Epithelial cell of prostate (primary cell): Measurements from ENCODE around the gene FRYL.

Source experiments
- DNase-seq: peaks from one replicate; pipeline ENCODE4 v3.0.0-alpha.2; 2011; ENCODE audit warnings: low read depth, low spot score
- H3K27ac ChIP-seq: fragments of 450-650 bp; 2 replicates; pipeline ENCODE4 v1.5.1; 2017; ENCODE audit warnings: mild to moderate bottlenecking

FRYL gene

DNA sequence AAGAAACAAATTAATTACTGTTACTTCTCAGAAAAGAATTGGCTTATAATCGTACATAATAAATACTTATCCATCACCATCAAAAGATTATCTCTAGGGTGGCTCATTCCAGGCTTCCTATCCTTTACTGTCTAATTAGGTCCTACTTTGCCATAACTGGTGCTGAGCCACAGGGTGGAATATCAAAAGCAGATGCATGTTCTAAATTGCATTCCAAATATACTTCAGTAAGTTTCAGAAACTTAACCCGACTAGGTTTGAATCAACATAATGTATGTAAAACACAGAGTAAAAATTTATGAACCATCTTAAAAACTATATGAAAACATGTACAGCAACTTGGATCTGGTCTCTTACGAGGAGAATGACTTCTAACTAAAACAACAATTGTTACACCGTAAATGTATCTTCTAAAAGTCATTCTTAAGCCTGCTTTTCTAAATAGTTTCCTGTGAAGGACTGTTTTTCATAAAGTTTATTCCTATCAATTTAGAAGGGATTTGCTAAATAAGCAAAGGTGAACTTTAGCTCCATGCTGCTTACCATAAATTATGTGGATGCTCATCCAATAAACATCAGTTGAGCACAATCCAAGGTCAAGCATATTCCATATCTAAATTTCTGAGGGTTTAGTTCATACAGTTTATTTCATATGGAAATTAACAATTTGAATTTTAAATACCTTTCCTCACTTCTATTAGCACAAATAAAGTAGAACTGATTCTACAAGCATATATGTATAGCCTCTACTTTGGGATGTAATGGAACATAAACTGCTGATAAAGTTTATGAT, 276.6 kb downstream of the FRYL start:
- no peak overlapping the region for H3K27ac ChIP-seq
- no peak for DNase-seq

DNA sequence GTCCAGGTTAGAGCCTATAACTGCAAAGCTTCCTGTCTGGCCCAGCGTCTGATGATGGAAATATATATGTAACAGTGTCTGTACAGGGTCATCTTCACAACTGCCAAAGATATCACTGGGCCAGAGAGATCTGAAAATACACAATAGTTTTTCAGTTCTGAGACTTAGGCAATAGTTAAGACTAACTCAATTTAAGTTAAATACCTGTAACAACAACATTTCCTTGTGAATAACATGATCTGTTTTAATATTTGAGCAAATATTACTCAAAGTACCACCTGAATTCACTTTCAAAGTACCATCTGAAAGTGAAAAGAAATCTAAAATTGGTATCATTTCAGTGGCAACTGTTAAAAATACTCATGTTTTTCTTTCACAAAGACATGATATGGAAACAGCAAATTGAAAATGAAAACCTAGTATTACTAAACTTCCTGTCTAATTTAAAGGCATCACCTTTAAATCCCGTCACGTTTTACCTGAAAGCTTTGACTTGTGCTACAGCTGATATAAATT, 280.5 kb downstream of the FRYL start:
- DNase-seq = no peak
- no peak overlapping the region for H3K27ac ChIP-seq

DNA sequence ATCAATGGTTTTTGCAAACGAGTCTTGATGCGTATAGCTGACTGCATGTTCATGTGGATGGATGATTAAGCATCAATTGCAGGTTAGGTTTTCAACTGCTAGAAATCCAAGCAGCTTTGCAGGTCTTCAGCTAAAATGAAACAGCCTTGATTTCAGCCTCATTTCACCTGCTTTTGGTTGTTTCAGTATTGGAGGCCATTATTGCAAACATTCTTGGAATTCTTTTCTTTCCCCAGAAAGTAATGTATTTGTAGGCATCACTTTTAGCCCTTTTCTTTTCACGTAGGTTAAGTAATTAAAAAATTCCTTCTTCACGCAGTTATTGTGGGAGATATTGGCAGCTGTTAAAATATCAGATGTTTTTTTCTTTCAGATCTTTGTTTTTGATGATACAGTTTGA, 281.2 kb downstream of the FRYL start:
- no peak overlapping the region for H3K27ac ChIP-seq
- DNase-seq = no peak

DNA sequence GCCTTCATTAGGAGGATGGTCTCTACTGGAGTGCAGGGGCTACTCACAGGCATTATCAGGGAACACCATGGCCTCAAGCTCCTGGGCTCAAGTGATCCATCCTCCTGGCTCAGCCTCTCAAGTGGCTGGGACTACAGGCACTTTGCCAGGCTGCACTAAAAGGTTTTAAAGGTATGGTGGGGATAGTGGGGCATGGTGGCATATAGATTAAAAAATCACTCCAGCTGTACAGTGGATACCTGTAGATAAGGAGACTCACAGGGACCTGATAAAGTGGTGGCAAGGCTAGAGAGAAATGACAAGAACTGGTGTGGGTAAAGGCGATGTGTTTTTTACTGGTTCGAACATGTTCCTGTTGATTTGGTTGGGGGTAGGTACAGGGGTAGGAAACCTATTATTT, 284.1 kb downstream of the FRYL start:
- no peak for DNase-seq
- no peak overlapping the region for H3K27ac ChIP-seq

DNA sequence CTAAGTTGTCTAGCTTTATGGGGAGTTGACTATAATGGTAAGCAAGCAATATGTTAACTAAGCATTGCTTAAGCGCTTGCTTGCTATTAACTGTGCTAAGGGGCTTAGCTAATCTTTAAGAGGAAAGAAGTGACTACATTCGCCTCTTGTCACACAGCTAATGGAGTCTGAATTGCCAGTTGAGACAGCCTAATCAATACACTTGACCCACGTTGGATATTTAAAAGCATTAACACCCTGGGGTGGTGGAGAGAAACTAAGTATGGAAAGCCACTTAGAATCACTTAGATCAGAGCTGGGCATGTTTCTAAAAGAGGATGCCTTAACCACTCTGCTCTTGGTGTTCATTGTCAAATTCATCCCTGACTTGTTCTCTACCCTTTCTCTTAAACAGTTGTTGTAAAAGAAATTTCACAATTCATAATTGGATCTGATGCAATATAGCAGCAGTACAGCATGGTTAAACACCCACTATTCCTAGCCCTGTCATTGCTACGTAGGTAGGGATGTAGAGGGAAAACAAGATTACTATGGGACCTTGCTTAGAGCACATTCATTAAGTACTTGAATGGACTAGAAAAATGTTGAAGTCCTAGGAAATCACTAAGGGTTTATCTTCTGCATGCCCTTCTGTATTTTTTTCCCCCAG, 286.5 kb downstream of the FRYL start:
- no peak for DNase-seq
- no peak overlapping the region for H3K27ac ChIP-seq

DNA sequence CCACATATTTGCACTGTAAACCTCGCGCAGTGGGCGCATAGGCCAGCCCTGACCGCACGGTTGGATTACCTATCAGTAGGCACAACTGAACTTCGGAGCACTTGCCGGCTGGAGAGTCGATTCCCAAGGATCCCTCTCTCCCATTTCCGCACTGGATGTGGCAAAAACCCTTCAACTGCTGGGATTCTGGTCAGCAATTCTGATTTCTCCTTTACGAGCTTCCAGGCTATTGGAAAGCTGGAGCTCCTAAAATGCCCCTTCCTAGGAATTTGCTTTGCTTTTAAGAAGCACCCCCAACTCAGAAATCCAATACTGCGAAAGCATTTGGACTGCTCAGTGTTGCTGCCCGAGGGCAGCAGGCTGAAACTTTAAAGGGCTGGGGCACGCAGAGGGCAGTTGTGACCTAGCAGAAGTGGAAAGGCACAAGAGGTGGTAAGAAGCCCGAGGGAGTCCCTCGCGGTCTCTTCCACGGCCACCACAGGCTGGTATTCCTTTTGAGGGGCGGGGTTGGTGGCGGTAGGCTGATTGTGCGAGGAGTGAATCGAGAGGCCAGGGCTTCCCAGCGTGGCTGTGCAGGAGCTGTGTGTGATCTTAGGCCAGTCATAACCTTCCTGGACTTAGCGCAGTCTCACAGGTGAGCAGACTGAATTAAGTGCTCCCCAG, 288.4 kb downstream of the FRYL start:
- no peak for DNase-seq
- H3K27ac ChIP-seq = no peak overlapping the region

DNA sequence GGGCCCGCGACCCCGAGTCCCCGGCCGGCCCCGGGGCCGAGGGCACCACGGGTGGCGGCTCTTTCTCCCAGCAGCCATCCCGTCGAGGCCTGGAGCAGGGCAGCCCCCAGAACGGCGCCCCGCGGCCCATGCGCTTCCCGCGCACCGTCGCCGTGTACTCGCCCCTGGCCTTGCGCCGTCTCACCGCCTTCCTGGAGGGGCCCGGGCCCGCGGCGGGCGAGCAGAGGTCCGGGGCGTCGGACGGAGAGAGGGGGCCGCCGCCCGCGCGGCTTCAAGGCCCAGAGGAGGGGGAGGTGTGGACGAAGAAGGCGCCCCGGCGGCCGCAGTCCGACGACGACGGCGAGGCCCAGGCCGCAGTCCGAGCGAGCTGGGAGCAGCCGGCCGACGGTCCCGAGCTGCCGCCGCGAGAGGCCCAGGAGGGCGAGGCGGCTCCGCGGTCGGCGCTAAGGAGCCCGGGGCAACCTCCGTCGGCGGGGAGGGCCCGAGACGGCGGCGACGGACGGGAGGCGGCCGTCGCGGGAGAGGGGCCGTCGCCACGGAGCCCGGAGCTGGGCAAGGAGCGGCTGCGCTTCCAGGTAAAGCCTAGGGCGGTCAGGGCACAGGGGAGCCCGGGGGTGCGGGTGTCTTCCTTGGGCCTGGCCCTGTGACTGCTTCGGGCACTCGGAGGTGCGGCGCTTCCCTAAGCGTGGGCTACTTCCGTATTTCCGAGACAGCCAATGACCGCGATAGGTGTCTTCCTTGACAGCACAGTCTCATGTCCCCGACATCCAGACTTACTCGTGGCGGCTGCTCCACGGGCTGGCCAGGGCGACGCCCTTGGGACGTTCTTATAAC, 289.2 kb downstream of the FRYL start:
- H3K27ac ChIP-seq = no peak overlapping the region
- DNase-seq = no peak

DNA sequence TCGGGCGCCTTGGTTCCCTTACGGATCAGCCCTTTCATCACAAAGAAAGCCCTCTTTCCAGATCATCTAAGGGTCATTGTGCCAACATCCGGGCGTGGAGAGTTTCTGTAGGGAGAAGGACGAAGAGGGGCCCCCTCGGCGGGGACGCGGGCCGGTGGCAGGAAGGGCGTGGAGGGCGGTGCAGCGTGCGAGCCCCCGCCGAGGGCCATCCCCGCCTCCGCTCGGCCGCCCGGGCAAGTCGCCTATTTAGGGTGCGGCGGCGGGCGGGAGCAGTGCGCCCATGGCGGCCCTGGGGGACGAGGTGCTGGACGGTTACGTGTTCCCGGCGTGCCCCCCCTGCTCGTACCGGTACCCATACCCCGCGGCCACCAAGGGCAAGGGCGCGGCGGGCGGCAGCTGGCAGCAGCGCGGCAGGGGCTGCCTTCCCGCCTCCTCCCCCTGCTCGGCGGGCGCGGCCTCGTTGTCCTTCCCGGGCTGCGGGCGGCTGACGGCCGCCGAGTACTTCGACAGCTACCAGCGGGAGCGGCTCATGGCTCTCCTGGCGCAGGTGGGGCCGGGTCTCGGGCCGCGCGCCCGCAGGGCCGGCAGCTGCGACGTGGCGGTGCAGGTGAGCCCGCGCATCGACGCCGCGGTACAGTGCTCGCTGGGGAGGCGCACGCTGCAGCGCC, 289.9 kb downstream of the FRYL start, which contains the start of gene ZAR1:
TSS of gene ZAR1 (plus strand) at position 241 of the 668 bp plus-strand sequence. CDS start at position 281, 40 bp downstream.
- DNase-seq = no peak
- no peak within 1 kb of the TSS for H3K27ac ChIP-seq

DNA sequence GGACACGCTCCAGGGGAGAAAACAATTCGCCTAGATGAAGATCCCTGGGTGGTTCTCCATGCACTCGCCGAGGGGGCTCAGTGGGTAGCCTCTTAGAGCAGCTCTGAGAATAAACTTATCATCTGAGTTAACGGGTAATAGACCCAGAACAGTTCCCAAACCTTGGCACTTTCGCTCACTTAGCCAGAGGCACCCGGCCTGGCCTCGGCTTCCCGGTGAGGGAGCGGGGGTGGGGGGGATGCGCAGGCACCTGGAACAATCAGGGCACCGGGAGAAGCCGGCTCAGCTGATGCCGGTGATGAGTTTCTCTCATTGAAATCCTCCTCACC, 290.4 kb downstream of the FRYL start:
- no peak for DNase-seq

DNA sequence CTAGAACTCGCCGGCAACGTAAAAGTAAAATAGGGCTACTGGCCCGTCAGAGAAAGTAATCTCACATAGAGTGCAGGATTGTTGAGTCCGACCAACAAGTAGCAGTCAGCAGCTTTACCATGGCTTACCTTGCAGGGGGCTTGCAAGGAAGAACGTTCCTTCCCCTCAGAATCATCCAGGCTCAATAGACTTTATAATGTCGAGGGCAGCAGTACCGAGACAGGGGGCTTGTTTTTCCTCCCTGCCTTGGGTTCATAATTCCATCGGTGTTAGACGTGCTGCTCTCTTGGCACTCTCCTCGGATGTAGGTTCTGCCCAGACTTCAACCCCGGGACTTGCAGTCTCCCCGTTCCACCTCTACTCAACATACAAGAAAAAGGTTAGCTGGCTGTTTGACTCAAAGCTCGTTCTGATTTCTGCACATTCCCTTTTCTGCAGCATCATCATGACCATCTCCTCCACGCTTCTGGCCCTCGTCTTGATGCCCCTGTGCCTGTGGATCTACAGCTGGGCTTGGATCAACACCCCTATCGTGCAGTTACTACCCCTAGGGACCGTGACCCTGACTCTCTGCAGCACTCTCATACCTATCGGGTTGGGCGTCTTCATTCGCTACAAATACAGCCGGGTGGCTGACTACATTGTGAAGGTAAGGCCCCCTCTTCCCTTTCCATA, 295.4 kb downstream of the FRYL start:
- no peak overlapping the region for H3K27ac ChIP-seq

More for the DNA sequence above, 290.4 kb downstream of the FRYL start:
- H3K27ac ChIP-seq = no peak overlapping the region

DNA sequence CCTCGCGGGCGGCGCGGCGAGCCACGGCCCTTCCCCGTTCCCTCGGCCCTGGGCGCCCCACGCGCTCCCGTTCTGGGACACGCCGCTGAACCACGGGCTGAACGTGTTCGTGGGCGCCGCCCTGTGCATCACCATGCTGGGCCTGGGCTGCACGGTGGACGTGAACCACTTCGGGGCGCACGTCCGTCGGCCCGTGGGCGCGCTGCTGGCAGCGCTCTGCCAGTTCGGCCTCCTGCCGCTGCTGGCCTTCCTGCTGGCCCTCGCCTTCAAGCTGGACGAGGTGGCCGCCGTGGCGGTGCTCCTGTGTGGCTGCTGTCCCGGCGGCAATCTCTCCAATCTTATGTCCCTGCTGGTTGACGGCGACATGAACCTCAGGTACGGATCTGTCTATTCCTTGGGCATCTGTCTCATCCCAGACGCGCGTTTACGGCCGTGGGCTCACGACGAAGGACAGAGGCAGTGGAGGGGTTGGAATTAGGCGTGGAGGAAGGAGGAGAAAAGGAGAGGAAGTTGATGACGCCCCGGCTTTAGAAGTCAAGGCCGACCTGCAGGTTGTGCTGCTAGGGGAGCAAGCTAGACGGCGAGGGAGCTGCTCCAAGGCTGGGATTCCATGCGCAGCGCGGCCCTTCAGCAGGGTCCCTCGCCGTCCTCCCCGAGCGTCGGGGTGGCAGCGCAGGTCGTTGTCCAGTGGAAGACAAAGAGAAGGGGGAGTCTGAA, 296.1 kb downstream of the FRYL start:
- DNase-seq = no peak

More for the DNA sequence above, 295.4 kb downstream of the FRYL start:
- DNase-seq = no peak

DNA sequence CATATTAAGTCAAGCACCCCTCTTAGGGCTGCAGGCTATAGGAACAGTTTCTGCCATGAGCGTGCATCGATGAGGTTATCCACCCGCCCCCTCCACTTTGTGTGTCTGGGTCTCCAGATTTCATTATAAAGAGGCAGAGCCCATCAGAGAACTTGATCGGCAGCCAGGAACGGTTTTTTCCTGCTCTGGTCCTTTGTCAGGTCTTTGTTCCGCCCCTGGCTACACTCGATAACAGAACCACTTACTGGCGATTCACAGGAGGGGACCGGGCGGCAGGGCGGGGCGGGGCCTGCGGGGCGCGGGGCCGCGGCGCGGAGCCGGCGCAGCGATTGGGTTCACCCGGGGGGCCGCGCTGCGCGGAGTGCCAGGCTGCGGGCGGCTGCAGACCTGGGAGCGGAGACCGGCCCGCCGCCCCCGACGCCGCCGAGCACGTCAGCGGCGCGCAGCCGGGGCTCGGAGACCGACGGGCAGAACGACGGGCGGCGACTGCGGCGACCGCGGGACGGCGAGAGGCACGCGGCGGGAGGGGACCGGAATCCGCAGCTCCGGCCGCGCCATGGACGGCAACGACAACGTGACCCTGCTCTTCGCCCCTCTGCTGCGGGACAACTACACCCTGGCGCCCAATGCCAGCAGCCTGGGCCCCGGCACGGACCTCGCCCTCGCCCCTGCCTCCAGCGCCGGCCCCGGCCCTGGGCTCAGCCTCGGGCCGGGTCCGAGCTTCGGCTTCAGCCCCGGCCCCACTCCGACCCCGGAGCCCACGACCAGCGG, 296.9 kb downstream of the FRYL start, which contains the start of gene SLC10A4:
TSS of gene SLC10A4 (plus strand) at position 338 of the 771 bp plus-strand sequence. CDS start at position 557, 219 bp downstream.
- DNase-seq = no peak

More for the DNA sequence above, 296.1 kb downstream of the FRYL start:
- no peak overlapping the region for H3K27ac ChIP-seq

DNA sequence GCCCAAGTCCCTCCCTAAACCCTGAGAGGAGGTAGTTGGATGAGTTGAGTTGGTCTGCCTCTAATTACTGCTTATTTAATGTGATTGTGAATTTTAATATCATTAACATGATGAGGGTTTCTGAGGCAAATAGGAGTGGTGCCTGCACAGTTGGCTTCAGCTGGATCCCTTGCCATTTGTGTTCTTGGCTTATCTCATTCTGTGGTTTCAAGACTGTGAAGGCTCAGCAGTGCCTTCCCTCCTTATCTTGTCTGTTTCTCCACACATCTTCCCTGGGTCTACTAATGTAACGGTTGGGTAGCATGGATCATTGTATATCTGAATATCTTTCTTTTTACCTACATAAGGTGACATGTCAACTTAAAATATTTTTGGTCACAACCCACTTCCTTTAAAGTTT, 298.5 kb downstream of the FRYL start:
- H3K27ac ChIP-seq = no peak overlapping the region
- DNase-seq = no peak

More for the DNA sequence above, 296.9 kb downstream of the FRYL start, which contains the start of gene SLC10A4:
- H3K27ac ChIP-seq = no peak within 1 kb of the TSS

DNA sequence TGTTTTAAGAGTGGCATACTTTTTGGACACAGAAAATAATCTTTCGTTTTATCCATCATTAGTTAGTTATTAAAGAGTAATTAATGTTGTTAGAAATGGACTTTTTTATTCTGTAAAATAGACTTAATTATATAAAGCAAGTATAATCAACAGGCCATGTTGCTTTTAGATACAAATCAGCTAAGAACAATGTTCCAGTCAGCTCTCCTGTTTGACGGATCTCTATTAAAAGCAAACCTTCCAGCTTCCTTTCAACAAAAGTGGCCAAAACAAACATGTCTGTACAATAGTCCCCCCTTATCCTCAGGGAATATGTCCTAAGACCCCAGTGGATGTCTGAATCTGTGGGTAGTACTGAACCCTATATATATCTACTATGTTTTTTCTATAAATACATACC, 301.8 kb downstream of the FRYL start:
- DNase-seq = no peak
- H3K27ac ChIP-seq = no peak overlapping the region

DNA sequence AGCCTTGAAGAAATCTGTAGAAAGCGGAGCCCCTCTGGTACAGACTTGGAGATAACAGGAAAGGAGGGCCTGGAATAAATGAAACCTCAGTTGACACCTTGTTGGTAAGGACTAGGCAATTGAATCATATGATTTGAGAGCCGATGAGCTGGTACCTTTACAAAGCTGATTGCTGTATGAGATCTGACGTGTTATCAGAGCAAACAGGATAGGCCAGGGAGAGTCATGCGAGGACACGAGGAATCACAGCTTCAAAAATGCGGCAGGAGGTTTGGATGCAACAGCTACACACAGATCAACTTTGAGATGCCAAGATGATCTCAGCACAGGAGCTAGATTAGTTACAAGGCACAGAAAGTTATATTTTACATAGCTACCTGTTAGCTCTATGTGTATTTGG, 304.3 kb downstream of the FRYL start:
- no peak for DNase-seq
- no peak overlapping the region for H3K27ac ChIP-seq

DNA sequence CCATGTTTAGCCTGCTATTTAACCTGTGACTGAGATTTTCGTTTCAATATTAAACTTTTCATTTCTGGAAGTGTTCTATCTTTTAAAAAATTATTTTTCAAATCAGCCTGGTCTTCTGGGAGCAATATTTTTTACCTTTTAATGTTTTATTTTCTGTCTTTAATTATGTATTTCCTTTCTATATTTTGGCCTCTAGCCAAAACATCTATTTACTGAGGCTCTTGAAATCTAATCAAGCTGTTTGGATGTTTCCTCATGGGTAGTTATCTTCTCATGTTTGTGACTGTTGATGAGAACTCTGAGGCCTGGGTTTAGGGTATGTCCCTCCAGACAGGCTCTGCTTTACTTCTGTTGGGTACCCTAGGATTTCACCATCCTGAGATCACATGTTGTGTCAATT, 307.3 kb downstream of the FRYL start:
- no peak overlapping the region for H3K27ac ChIP-seq

DNA sequence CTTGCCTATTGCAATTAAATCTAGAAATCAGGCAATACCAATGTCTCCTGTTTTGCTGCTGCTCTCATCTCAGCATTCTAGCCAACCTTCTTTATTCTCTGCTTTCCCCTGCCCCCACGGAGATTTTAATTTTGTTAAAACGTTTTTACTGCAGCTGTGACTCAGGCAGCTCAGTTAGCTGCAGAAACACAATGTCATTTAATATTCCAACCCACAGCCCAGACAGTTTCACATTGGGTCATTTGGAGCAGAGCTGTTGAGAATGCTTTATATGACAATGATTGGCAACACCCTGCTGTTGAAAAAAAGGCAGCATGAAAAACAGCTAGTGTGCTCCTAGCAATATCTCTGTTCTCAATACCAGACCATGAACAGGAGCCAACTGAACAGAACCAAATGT, 309.5 kb downstream of the FRYL start:
- no peak overlapping the region for H3K27ac ChIP-seq
- DNase-seq = no peak

More for the DNA sequence above, 307.3 kb downstream of the FRYL start:
- DNase-seq = no peak

DNA sequence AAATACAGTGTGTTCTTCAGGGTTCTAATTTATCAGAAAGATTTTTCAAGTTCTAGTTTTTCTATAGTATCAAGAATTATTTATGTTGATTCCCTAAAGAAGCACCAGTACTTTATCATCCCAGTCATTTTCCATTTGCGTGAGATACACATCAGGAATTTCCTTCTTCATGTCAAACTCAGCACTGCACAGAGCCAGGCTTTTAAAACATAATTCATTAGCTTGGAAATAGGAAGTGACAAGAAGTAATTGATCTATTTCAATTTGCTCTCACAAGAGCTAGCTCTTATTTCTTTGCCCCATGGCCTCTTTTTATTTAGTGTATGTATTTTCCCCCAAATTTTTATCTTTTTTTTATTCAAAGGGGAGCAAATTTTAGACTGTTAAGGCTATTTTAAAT, 309.9 kb downstream of the FRYL start:
- no peak for DNase-seq
- no peak overlapping the region for H3K27ac ChIP-seq
